GM12874 (cell line): ENCODE results near the gene CPNE4.

ENCODE experiments used
- TF ChIP-seq, protein P1 (sequence below): IDR thresholded peaks from 2 replicates; pipeline ENCODE4 v1.5.1; 2011; ENCODE audit warnings: low read depth, mild to moderate bottlenecking, control low read depth, low read length, moderate library complexity; ENCODE audit not compliant: insufficient read depth

CPNE4 gene

GRCh38 chr3:131843174-131843573, 191.6 kb downstream of the CPNE4 start:
- TF ChIP-seq, protein P1, sequence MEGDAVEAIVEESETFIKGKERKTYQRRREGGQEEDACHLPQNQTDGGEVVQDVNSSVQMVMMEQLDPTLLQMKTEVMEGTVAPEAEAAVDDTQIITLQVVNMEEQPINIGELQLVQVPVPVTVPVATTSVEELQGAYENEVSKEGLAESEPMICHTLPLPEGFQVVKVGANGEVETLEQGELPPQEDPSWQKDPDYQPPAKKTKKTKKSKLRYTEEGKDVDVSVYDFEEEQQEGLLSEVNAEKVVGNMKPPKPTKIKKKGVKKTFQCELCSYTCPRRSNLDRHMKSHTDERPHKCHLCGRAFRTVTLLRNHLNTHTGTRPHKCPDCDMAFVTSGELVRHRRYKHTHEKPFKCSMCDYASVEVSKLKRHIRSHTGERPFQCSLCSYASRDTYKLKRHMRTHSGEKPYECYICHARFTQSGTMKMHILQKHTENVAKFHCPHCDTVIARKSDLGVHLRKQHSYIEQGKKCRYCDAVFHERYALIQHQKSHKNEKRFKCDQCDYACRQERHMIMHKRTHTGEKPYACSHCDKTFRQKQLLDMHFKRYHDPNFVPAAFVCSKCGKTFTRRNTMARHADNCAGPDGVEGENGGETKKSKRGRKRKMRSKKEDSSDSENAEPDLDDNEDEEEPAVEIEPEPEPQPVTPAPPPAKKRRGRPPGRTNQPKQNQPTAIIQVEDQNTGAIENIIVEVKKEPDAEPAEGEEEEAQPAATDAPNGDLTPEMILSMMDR, result no peak

DNA sequence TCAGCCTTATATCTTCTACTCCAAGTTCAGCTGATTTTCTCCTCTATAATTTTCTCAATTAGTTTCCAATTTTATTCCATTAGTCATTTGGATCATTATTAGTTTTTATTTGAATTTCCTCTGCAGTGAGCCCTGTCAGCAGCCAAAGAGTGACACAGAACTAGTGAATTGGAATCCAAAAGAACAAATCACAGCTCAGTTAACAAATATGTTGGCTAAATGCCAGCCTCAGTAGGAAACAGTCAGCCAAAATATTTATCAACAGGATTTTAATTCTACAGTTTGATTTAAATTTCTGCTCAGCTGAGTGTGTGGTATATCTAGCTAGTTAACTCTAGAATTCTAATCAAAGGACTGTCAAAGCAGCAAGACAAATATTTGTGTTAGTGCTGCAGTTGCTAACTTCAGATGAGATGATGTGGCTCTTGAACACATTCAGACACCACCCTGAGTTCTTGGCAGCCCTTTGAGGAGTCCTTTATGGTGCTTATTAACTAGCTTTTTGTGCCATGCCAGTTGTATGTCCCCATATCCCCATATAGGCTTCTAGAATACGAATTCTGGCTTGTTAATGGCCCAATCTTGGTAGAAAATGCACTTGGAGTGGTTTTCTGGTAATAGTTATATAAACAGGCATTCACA, 194.5 kb downstream of the CPNE4 start:
- TF ChIP-seq, protein P1, result no peak

DNA sequence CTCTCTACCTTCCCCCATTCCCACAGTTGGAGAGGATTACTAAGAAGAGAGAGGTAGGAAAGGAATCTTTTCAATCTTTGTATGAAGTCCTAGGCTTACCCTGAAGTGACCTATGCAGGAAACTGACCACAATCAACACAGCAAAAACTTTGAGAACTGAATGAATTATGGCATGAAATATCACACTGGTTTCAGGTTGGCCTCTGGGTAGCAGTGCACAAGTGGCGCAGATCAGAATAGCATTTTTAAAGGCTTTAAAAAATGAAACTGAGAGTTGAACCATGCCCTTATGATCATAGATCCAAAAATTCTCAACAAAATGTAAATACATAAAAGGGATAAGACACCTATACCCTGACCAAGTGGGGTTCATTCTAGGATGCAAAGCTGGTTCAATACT, 198.9 kb downstream of the CPNE4 start:
- TF ChIP-seq, protein P1, result no peak

DNA sequence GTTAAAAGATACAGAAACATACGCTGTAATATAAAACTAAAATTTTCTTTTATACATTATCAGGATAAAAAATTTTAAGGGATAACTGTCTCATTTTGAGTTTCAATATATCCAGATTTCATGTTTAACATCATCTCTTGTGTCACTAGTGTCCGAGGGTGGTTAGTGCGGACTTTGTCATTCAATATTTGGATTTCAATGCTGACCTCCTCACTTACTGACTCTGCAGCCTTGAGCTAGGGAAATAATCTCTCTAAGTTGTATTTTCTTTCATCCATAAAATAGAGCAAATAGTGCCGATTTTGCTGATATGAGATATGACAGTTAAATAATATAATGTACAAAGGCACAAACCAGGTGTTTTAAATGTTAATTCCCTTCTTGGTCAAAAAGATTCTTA, 203.2 kb downstream of the CPNE4 start:
- TF ChIP-seq, protein P1, result no peak

DNA sequence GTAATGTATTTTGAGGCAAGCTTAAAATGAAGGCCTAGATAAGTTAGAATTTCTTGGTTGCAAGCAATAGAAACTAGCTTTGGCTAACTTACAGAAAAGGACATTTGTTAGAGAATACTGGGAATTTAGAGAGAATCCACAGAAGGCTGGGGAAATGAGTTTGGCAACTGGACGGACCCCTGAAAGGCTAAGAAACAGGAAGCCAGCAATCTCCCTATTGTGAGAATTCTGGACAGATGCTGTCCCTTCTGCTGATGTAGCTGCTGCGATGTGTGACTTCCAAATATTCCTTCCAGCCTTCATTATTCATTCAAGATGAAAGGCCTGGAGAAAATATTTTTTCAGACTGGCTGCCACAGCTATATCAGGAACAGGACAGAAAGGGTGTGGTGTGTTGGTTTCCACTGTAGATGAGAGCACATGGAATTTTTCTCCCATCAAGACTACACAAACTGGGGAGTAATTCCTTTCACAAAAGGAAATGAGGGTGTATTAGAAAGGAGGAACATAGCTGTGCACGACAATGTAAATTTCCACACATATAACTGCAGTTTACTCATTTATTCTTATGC, 213.5 kb downstream of the CPNE4 start:
- TF ChIP-seq, protein P1, result no peak

DNA sequence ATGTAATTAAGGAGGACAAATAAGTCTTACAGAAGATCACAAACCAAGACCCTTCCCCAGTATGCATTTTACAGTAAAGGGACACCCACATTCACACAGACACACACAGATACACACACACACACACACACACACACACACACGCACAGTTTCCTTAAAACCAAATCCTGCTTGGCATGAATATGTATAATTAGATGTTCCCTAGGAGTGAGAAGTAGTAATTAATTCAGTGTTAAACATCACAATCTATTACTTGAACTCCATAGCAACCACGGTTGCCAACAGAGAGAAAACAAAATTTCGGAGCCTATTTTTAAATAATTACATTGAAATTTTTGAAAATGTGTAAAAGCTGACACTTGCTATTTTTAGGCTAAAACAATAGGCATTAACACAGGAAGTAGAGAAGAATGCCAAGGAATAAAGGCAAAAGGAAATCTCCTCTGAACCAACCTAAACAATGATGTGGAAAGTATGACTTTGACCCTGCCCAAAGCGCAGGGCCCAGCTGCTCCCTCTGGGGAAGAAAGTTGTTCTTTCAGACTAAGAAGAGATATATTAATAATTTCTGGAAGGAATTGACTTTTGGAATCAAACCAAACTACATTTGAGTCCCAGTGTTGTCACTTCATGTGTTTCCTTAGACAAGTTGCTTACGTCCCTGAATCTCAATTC, 215.3 kb downstream of the CPNE4 start:
- TF ChIP-seq, protein P1, result no peak

- TF ChIP-seq, protein P1, result no peak
These were observed 222.4 kb downstream of the CPNE4 start for GRCh38 chr3:131812433-131812832.
